Measurements from ENCODE around the gene FAM174C. TPM values are rescaled to one million over a fixed set of nuclear protein-coding genes. Genes with fewer than 3 reads are reported as not detected.

FAM174C gene
- total RNA-seq, 1 experiment from 2014 or later, result 156 TPM

DNA sequence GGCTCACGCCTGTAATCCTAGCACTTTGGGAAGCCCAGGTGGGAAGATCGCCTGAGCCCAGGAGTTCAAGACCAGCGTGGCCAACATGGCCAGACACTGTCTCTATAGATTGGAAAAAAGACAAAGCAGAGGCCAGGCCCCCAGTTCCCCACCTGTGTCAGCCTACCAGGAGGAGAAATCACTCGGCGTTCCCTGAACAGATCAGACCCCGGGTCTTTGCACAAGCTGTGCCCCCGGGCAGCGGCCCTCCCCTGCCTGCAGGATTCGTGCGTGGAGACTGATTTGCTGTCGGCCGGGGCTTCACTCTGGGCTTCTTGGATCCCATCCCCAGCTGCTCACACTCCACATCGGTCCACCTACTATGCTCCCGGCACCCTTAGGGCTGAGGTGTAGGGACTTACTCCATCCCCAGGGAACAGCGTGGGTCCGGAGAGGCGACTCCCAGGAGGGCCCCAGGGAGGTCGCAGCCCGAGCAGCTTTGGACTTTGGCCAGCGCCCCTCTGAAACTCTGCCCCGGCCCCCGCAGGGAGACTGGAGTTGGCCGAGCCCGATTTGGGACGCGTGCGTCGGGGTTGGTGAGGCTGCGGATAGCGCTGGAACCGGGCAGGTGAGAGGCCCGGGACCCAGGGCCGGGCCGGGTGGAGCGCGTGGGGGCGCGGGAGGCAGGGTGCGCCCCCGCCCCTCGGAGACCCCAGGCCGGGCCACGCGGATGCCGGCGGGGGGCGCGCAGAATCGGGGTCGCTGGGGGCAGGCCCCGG, 9.8 kb downstream of the FAM174C start:
- no peak for DNase-seq (ENCODE audit: low spot score)

DNA sequence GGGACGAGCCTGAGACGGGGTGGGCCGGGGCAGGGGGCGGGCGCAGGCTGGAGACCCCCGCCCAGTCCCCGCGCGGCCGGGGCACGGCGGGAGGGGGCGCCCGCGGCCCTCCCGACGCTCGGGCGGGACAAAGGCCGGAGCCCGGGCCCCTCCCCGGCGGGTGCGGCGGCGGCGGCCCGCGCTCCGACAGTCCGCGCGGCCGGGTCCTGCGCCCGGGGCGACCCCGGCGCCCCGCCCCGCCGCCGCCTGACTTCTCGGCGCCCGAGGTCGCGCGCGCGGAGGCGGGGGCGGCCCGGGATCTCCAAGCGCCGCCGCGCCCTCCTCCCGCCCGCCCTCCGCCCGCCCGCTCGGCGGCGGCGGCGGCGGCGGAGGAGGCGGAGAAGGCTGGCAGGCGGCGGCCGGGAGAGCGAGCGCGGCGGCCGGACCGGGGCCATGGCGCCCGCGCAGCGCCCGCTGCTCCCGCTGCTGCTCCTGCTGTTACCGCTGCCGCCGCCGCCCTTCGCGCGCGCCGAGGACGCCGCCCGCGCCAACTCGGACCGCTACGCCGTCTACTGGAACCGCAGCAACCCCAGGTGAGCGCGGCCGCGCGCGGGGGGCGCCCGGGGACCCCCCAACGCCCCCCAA, 10.5 kb downstream of the FAM174C start, which contains the start of gene EFNA2:
Gene EFNA2, plus strand, starts transcription at position 137 of the 624 bp plus-strand sequence. Its CDS starts 296 bp downstream, at position 433.
- DNase-seq (ENCODE audit: low spot score), result no peak

DNA sequence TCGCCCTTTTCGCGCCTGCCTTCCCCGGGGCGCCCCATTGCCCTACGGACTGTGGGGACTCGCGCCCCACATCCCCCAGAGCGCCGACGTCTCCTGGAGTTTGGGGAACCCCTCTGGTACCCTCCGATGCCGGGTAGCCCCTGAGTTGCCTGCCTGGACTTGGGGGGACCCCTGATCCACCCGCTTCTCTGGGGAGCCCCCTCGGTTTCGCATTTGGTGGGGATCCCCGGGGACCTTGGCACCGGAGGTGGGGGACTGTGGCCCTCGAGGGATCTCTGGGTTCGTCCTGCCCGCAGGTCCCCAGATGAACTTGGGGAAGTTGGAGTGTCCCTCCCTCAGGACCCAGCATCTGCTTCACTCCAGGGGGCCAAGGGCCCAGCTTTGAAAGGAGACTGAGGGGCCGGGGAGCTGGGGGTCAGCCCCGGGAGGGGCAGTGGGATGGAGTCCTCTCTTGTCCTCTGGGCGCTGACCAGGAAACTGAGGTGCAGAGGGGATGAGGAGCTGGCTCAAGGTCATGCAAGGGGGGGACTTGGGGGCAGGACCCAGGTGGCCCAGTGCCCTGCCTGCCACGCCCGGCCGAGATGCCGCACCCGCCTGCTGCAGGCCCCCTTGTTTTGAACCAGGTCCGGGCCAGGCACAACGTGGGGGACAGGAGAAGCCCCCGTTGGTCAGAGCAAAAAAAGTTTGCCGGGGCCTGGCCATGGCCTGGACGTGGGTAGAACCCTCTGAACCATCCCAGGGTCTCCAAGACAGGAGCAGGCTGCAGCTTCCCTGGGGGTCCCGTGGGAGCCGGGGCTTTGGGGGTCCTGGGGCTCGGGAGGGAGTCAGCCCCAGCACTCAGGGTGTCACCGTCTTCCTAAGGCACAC, 11.4 kb downstream of the FAM174C start:
- no peak for DNase-seq (ENCODE audit: low spot score)

DNA sequence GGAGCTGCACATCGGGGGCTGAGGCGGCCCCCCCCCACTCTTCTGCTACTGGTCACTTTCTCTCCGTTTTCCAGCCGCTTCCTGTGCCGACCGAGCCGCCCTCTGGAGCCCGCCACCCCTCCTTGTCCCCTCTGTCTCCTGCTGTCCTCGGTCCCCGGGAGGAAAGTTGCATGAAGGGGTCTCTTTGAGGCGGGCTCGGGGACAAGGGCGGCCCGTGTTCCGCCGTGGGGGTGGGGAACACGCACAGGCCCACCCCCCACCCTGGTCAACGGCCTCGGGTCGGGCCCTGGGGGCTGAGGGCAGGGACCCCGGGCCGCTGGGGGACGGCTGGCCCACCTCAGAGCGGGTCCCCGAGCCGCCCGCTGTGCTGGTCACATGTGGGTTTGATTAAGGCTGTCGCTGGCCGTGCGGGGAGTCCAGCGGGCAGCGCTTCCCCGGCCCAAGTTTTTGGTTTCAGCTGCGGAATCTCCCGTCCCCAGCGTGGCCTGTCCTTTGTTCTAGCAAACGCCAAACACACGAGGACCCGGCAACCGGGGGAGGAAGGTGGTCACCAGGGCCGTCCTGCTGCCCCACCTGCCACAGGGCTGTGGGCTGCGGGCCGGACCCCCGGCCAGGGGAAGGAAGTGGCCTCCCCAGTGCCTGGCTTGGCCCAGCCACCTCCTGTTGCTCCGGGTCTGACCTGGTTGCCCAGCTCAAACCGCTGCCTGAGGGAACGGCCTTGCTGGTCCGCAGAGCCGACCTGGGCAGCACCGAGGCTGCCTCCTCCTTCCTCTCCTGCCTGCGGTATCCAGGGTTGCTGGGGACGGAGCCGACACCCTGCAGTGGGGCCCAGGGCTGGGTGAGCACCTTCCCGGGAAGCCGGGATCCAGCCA, 12.3 kb downstream of the FAM174C start:
- DNase-seq (ENCODE audit: low spot score), result no peak

DNA sequence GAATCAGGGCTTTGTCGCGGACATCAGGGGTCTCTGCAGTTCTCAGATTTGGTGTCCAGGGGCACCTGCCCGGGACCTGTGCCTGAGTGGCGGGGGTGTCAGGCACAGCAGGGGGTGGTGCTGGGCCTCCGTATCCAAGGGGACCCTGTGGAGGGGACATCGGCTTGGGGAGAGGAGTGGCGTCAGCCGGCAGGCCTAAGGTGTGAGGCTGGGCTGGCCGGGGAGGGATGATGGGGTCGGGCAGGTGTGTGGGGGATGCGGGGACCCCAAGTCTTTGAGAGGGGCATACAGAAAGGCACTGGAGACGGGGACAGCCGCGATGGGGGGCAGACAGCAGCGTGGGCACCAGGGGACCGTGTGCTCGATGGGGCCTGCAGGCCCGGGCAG, 12.9 kb downstream of the FAM174C start:
- no peak for DNase-seq (ENCODE audit: low spot score)

DNA sequence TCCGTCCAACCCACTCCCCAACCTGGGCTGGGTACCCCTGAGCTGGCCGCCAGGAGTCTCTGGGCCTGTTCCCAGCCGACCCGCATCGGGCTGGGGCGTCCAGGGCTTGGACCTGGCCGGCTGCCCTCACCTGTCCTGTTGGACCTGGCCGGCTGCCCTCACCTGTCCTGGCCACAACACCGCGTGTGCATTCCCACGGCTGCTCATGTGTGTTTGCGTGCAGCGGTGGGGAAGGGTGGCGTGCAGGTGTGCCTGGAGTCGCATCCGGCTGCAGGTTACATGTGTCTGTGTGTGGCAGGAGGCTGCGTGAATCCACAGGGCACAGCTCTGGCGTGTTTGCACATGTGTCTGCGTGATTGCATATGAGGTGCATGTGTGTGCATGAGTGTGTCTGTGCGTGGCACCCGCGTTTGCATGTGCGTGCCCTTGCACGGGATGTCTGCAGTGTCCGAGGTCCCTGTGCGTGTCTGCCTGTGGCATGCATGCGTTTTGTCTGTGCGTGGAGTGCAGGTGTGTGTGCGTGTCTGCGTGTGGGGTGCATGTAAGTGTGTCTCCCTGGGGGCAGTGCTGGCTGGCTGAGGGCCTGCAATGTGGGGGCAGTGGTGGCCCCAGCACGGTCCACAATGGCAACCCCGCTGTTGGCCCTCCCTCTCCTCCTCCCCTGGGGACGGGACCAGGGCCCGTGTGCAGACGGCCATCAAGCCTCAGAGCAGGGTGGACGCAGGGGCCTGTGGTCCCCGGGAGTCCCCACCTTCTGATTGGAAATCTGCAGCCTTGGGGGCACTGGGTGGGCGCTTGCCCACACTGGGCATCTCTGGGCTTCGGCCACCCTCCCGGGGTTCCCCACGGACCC, 13.7 kb downstream of the FAM174C start:
- no peak for DNase-seq (ENCODE audit: low spot score)

DNA sequence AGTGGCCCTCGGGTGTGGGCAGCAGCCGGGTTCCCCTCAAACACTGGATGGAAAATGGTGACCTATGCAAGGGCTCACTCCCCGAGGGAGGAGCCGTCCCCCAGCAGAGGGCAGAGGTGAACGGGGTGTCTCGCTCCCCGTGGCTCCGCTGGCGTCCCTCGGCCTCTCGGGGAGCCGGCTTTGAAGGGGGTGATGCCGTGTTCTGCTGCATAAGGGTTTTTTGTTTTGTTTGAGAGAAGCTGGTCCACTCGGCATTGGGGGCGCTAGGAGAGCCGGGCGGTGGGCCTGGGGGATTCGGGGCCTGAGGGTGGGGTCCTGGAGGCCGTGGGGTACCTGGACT, 14.3 kb downstream of the FAM174C start:
- no peak for DNase-seq (ENCODE audit: low spot score)

DNA sequence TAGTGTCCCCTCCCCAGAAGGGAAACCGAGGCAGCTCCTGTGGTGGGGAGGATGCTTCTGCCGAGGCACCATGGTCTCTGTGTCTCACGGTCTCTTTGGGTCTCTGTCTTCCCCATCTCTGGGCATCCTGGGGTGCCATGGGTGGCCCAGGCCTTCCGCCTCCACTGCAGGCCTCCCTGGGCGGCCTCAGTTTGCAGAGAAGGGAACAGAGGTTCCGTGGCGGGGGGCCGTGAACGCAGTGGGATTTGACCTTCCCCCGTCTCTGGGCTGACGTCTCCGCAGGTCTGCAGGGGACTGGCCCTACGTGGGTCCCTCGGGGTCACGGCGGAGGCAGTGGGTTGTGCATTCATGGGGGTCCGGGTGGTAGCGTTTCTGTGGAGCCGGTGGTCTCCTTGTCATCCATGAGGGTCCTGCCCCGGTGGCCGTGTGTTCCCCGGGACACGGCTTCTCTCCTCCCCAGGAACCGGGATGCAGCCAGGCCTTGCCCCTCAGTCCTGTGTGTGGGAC, 14.9 kb downstream of the FAM174C start:
- DNase-seq (ENCODE audit: low spot score), result no peak

DNA sequence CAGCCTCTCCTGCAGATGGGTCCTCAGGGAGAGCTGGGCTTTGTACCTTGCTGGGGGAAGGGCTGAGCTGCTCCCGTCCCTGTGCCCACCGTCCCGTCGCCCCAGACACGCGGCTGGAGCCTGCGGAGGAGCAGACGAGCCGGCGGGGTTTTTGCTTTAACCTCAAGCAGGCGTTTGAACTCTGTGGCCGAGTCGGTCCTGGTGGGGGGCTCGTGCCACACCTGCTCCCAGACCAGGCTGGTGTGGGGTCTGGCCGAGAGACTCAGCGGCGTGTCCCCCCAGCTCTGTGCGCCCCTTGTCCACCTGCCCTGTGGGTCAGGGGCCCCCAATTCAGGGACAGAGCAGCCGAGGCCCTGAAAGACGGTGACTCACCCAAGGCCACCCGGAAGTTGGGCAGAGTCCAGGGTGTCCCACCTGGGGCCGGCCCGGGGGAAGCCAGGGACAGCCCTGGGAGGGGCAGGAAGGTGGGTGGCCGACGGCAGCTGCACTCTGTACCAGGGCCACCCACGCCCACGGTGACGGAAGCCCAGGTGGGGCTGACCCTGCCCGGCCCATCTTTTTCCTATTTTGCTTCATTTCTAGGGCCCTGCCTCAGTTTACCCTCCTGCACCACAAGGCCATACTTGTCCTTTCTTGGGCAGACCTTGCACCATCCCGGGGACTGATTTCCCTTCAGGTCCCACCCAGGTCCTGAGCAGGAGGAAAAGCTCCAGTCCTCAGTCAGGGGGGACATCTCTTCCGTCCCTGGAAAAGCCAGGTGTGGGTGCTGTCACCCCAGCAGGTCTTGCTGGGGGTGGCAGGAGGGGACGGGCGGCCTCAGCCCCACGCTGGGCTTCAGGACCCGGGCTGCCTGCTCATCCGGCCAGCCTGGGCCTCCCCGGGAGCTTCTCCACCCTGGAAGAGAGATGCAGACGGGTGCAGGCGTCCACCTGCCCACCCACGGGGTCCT, 15.6 kb downstream of the FAM174C start:
- peak; percentile 62 for DNase-seq (ENCODE audit: low spot score)

DNA sequence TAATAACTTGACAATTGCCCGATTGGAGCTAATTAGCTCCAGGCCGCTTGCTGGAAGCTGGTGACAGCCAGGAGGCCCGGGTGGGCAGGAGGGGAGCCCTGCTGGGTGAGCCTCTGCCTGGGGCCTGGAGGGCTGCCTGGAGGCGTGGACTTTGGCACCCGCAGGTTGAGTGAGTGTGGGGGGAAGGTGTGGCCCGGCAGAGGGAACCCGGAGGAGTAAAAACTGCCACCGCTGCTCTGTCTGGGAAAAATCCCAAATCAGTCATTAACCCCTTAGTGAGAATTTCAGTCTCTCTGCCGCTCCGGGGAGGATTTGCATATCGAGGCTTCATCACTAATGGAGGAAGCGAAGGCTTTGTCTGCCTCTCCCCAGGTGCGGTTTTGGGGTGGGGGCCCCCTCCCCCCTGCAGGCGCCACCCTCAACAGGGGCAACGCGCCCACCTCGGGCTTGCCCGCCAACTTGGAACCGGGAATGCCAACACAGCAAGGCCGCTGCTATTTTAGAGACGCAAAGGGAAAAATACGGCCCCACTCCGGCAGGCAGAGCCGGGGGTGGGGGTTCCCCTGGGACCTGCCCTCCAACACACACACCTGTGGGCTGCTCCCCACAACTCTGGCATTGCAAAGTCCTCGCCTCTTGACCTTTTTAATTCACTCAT, 16.6 kb downstream of the FAM174C start:
- no peak for DNase-seq (ENCODE audit: low spot score)

DNA sequence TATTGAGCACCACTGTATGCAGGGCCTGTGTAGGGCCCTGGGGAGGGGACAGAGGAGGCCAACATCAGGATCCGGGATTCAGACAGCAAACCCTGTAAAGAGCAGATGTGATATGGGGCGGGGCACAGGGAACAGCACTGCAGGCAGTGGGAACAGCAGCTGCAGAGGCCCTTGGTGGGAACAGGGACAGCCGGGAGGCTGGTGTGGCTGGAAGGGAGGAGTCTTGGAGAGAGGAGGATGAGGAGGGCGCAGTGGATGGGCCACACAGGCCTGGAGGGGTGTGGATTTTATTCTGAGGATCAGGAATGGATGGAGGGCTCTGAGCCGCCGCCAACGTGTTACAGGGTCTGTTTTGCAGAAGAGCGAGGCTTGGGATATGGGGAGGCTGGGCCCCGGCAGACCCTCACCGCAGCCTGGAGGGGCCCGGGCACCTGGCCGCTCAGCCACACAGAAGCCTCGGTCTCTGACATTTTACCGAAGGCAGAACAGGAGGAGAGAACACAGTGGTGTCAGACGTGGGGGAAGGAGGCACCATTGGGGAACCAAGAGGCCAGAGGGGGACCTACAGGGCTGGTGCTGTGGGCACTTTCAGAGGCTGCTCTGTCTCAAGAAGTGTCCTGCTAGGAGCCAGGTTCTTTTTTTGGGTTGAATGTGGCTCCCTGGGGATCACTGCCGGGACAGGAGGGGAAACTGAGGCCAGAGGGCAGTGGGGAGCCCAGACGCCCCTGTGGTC, 17.3 kb downstream of the FAM174C start:
- no peak for DNase-seq (ENCODE audit: low spot score)

DNA sequence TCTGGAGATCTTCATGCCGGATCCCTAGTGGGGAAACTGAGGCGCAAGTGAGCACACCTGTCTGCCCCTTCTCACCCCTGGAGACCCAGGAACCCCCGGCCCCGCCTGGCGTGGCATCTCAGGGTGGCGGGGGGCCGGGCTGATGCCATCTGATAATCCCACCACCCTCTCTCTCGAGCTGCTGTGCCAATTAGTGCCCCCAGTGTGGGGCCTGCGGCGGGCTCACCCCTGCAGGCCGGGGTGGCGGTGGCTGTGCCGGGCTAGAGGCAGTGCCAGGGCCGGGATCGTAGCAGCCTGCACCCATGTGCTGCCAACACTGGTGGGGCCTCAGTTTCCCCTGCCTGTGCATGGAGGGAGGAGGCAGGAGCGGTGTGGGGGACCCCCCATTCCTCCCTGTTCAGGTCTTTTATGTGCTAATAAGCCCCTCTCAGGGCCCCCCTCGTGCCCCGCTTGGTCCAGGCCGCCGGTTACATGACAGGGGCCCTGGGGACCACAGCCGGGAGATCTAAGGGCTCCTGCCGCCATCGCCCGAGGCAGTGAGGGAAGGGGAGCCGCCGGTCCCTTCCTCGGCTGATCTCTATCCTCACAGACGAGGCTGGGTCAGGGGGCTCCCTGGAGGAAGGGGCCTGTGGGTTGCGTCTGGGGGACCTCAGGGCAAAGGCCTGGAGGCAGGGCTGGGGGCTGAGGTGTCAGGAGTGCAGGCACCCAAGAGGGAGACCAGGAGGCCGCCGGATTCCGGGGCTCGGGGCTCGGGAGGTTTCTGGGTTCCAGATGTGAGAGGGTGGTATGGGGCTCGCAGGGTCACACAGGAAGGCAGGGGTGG, 18.7 kb downstream of the FAM174C start:
- DNase-seq (ENCODE audit: low spot score), result no peak

DNA sequence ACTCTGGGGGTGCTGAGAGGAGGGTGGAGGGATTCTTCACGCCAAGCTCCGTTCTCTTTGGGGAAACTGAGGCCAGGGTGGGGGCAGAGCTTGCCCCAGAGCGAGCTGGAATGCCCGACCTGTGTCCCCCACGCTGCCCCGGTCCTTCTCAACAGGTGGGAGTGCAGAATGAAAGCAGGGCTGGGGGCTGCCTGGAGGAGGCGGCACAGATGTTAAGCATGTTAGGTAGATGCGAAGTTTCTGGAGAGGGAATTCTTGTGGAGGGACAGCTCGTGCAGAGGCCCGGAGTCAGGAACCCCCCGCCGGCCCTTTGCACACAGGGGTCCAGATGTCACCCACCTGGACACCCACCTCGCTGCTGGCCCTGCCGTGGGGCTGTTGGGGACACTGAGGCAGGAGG, 19.4 kb downstream of the FAM174C start:
- DNase-seq (ENCODE audit: low spot score), result no peak

DNA sequence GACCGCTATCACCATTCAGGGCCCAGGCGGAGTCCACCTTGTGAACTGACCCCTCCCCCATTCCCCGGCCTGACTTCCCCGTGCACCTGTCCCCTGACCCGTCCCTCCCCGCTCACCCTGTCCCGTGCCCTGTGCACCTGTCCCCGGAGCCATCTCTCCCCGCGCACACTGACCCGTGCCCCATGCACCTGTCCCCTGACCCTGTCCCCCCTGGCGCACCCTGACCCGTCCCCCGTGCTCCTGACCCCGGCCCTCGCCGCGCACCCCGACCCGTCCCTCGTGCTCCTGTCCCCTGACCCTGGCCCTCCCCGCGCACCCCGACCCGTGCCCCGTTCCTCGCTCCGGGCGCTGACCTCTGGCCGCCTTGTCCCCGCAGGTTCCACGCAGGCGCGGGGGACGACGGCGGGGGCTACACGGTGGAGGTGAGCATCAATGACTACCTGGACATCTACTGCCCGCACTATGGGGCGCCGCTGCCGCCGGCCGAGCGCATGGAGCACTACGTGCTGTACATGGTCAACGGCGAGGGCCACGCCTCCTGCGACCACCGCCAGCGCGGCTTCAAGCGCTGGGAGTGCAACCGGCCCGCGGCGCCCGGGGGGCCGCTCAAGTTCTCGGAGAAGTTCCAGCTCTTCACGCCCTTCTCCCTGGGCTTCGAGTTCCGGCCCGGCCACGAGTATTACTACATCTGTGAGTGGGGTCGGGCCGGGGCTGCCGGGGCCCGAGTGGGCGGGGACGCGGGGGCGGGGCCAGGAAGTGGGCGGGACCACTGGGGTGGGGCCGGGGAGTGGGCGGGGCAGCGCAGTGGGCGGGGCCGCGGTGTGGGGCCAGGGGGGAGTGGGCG, 20.1 kb downstream of the FAM174C start:
- no peak for DNase-seq (ENCODE audit: low spot score)

DNA sequence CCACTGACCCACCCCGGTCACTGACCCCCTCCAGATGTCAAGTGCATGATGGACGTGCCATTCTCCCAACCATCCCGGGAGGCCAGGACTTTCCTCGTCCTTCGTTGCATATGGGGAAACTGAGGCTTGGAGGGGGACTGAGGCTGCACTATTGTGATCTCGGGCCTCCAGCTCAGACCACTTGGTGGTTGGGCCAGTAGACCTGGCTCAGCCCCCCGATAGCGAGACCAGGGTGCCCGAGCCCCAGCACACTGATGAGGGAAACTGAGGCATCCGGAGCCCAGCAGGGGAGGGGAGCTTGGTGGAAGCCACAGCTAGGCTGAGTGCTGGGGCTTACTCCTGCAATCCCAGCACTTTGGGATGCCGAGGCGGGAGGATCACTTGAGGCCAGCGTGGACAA, 20.7 kb downstream of the FAM174C start:
- no peak for DNase-seq (ENCODE audit: low spot score)
